Measurements from ENCODE around the gene LRRC4B.
"Not testable (repeated sequence)": the region's sequence is repeated elsewhere in the genome, so short reads cannot be mapped to it uniquely, and the experiment has no call there.

LRRC4B gene

GRCh38 chr19:50551034-50551714 lies 17.1 kb downstream of the LRRC4B start:
- no peak for DNase-seq

- no peak for DNase-seq
These were observed 17.7 kb downstream of the LRRC4B start for GRCh38 chr19:50550594-50550966.

- DNase-seq: no peak
These were observed 18.2 kb downstream of the LRRC4B start for GRCh38 chr19:50549927-50550593.

GRCh38 chr19:50549059-50549926 lies 18.9 kb downstream of the LRRC4B start:
- no peak for DNase-seq

- no peak for DNase-seq
These were observed 19.8 kb downstream of the LRRC4B start for GRCh38 chr19:50548191-50549058.

- DNase-seq: peak in 1 of 2 experiments; percentile 29
These were observed 20.6 kb downstream of the LRRC4B start for GRCh38 chr19:50547385-50548190.

GRCh38 chr19:50546527-50547221 lies 21.6 kb downstream of the LRRC4B start:
- no peak for DNase-seq

GRCh38 chr19:50542943-50543342 lies 25.3 kb downstream of the LRRC4B start:
- no peak for DNase-seq

GRCh38 chr19:50537769-50538230 lies 30.4 kb downstream of the LRRC4B start:
- DNase-seq: peak; percentile 55 to 87

- DNase-seq: no peak
These were observed 30.9 kb downstream of the LRRC4B start for GRCh38 chr19:50537306-50537685.

- no peak for DNase-seq
These were observed 31.5 kb downstream of the LRRC4B start for GRCh38 chr19:50536662-50537305.

GRCh38 chr19:50535672-50536187 lies 32.5 kb downstream of the LRRC4B start:
- no peak for DNase-seq

- no peak for DNase-seq
These were observed 33.8 kb downstream of the LRRC4B start for GRCh38 chr19:50534478-50534877.

GRCh38 chr19:50532952-50533351 lies 35.3 kb downstream of the LRRC4B start:
- DNase-seq: no peak

- DNase-seq: no peak
These were observed 37.0 kb downstream of the LRRC4B start for GRCh38 chr19:50531171-50531612.

GRCh38 chr19:50528052-50528451 lies 40.2 kb downstream of the LRRC4B start:
- DNase-seq: not testable (repeated sequence)

GRCh38 chr19:50522881-50523280 lies 45.4 kb downstream of the LRRC4B start:
- DNase-seq: no peak

- no peak for DNase-seq
These were observed 47.3 kb downstream of the LRRC4B start for GRCh38 chr19:50520822-50521465.

GRCh38 chr19:50519006-50519575 lies 49.1 kb downstream of the LRRC4B start:
- no peak for DNase-seq
